Lower leg skin (tissue), 3 donors: ENCODE measurements around the gene TBXT.

Source experiments
- POLR2A ChIP-seq, 2 donors: fragments of 450-650 bp; IDR thresholded peaks; one replicate each; pipeline ENCODE4 v1.6.1; 2016 to 2017; ENCODE audit warnings: antibody characterized with exemption in 2 of 2, mild to moderate bottlenecking in 1 of 2, moderate library complexity in 1 of 2
- TF ChIP-seq, protein P1 (sequence below), 3 donors: fragments of 450-650 bp; IDR thresholded peaks; one replicate each; pipeline ENCODE4 v1.5.1; 2016; ENCODE audit warnings: antibody characterized with exemption in 3 of 3, mild to moderate bottlenecking in 3 of 3, moderate library complexity in 2 of 3

DNA sequence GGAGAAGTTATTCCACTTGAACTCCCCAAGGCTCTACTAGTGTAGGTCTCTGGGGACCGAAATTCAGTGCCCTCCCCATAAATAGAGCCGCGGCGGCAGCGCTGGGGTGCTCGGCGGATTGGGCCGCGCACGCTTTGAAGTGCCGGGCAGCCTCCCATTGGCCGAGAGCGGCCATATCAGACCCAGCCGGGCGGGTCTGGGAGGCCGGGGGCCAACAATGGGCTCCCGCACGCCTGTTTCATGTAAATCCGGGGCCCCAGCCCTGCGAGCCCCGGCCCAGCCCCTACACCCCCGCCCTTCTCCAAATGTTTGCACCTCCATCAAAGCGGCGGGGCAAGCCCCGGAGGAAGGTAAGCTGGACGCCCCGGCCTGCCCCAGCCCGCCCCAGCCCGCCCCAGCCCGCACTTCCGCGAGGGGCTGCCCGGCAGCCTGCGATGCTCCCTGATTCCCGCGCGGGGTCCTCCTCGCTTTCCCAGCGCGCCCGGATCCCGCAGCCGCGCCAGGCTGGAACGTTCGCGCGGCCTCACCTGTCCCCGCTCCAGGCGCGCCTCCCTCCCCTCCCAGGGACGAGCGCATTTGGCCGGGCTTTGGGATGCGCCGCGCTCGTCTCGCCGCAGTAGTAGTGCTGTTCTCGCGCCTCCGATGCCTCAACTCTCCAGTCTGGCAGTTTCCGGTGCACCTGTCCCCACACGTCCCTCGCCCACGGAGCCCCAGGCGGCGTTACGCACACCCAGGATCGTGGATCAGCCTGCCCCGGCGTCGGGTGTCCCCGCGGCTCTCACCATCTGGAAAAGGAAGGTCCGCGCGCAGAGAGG is at the start of gene TBXT:
- TF ChIP-seq, protein P1, sequence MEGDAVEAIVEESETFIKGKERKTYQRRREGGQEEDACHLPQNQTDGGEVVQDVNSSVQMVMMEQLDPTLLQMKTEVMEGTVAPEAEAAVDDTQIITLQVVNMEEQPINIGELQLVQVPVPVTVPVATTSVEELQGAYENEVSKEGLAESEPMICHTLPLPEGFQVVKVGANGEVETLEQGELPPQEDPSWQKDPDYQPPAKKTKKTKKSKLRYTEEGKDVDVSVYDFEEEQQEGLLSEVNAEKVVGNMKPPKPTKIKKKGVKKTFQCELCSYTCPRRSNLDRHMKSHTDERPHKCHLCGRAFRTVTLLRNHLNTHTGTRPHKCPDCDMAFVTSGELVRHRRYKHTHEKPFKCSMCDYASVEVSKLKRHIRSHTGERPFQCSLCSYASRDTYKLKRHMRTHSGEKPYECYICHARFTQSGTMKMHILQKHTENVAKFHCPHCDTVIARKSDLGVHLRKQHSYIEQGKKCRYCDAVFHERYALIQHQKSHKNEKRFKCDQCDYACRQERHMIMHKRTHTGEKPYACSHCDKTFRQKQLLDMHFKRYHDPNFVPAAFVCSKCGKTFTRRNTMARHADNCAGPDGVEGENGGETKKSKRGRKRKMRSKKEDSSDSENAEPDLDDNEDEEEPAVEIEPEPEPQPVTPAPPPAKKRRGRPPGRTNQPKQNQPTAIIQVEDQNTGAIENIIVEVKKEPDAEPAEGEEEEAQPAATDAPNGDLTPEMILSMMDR (IDR thresholded peaks at IDR 0.05), result no peak
- TF ChIP-seq POLR2A (IDR thresholded peaks at IDR 0.05), result no peak
